MG63 (cell line): ENCODE results near the gene KCNQ1. TPM values are rescaled to one million over a fixed set of nuclear protein-coding genes. Genes with fewer than 3 reads are reported as not detected.

Experiments used
- DNase-seq: peaks from one replicate; pipeline ENCODE4 v3.0.0-alpha.2; 2020
- H3K27me3 ChIP-seq: fragments of 250-450 bp; sonication (Bioruptor Pico); 2 replicates; pipeline ENCODE4 v1.5.1; 2020; ENCODE audit warnings: mild to moderate bottlenecking, moderate library complexity
- H3K36me3 ChIP-seq: fragments of 250-450 bp; sonication (Bioruptor Pico); 2 replicates; pipeline ENCODE4 v1.5.1; 2020; ENCODE audit warnings: mild to moderate bottlenecking, moderate library complexity
- H3K4me3 ChIP-seq: fragments of 250-450 bp; sonication (Bioruptor Pico); 2 replicates; pipeline ENCODE4 v1.5.1; 2020; ENCODE audit warnings: mild to moderate bottlenecking, moderate library complexity
- H3K9me3 ChIP-seq: fragments of 250-450 bp; sonication (Bioruptor Pico); 2 replicates; pipeline ENCODE4 v1.5.1; 2020; ENCODE audit warnings: mild to moderate bottlenecking, moderate library complexity
- total RNA-seq: library from RNA; depleted of rRNA; stranded (reverse); fragments of >200 nt; shearing (Covaris generic); gene quantifications from 2 replicates; pipeline ENCODE4 v1.2.3, GENCODE V29; 2014; ENCODE audit warnings: low replicate concordance

Gene KCNQ1
- total RNA-seq, 1 experiment from 2014 or later, result not detected

- no peak for DNase-seq
- Histone ChIP-seq H3K27me3 (no peaks in the 10 kb centered on the region), H3K4me3 (no peak overlapping the region), H3K9me3 (no peaks in the 10 kb centered on the region), H3K36me3 (no peaks in the 10 kb centered on the region)
These were observed 441.5 kb downstream of the KCNQ1 start for GRCh38 chr11:2886191-2886894.

- no peaks in the 10 kb centered on the region for H3K9me3 ChIP-seq
- no peak for DNase-seq
These were observed 442.1 kb downstream of the KCNQ1 start for GRCh38 chr11:2886936-2887335.

GRCh38 chr11:2887515-2888195, 442.8 kb downstream of the KCNQ1 start:
- Histone ChIP-seq H3K36me3 (no peaks in the 10 kb centered on the region), H3K27me3 (no peaks in the 10 kb centered on the region), H3K4me3 (no peak overlapping the region), H3K9me3 (no peaks in the 10 kb centered on the region)
- DNase-seq, result no peak

More at GRCh38 chr11:2886936-2887335, 442.1 kb downstream of the KCNQ1 start:
- Histone ChIP-seq H3K4me3 (no peak overlapping the region), H3K36me3 (no peaks in the 10 kb centered on the region), H3K27me3 (no peaks in the 10 kb centered on the region)

DNA sequence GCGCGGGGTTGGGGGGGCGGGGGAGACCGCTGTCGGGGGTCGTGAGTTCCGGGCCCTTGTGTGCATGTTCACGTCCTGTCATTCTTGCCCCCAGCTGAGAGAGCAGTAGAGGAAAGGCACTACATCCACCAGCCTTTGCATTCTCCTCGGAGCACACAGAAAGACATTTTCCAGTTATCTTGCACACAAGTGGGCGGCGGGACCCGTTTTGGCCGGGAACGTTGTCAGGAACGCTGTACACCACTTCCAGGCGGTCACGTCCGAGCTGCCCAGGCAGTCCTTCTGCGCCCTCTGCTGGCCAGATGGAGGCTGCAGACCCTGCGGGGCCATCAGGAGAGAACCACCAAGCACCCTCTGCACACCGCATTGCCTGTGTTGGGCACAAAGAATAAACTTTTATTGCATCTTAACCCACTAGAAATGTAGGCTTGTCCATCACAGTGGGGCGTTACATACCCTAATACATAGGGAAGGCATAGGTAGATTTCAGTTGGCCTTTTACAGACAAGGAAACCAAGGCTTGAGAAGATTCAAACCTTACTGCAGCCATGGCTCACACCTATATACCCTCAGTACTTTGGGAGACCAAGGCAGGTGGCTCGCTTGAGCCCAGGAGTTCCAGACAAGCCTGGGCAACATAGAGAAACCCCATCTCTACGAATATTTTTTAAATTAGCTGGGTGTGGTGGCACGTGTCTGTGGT, 443.6 kb downstream of the KCNQ1 start:
- no peak overlapping the region for H3K4me3 ChIP-seq
- no peaks in the 10 kb centered on the region for H3K27me3 ChIP-seq
- no peaks in the 10 kb centered on the region for H3K36me3 ChIP-seq
- DNase-seq, result peak; percentile 68
- no peaks in the 10 kb centered on the region for H3K9me3 ChIP-seq

DNA sequence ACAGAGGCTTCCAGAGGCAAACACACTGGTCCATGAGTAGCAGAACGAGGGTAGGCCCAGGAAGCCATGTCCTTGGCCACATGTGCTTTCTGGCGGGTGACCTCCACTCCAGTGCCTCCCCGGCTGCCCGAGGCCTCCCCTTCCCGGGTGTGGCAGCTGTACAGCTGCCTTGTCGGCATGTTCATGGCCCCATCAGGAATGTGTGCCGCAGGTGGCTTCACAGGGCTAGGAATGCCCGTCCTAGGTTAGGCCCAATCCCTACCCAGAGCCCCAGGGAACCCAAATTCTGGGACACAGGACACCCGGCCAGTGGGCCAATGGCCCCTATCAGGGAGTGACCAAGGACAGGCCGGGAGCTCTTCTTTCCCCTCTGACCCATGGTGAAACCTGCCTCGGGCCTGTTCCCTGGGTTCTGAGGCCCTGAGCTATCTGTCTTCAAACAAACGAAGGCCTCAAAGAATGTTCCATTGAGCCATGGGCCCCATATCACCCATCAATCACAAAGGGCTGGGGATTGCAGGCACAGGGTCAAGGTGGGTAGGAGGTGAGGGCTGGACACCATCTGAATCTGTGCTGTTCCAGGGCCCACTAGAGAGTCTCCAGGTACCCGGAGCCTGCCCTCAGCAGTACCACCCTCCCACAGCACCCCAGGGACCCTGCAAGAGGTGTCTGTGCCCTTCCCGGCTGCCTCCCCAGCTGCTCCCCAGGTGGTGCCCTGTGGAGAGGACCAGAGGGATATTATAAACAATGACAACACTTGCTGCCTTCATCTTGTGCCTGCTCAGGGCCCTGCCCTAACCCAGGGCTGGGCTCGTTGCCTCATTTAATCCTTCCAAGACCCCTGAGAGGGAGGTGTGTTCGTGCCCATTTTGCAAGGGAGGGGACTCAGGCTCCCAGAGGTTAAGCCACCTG, 444.8 kb downstream of the KCNQ1 start:
- Histone ChIP-seq H3K27me3 (no peaks in the 10 kb centered on the region), H3K9me3 (no peaks in the 10 kb centered on the region), H3K4me3 (no peak overlapping the region), H3K36me3 (no peaks in the 10 kb centered on the region)
- DNase-seq, result no peak

DNA sequence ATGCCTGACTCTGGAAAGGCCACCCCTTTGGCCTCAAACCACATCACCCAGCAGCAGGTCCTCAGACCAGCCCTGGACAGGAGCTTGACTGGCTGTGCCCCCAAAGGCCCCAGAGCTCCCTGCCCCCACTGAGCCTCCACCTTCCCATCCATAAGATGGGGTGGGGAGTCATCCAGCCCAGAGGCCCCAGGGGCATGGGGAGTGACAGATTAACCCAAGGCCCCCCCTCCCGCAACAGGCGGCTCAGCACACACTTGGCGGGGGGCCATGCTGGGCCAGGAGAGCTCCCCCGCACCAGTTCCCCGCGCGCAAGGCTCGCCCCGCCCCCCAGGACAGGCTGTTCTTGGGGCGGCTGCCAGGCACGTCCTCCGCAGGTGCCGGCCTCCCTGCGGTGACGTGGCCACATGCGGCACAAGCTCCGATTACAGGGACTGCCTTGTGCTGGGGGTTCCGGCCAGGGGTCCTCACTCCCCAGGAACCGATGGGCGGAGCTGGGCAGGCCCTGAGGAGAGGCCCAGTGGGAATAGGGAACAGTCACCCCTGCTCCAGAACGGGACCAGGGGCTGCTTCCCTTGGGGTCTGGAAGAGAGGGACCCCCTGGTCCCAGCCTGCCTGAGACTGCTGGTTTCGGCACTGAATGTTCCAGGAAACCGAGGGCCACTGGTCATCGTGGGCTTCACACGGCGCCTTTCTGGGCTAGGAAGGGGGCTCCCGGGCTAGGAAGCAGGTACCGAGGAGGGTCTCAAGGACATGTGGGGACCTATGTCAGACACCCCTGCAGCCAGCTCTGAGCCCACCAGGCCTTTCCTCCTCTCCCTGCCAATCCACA, 445.9 kb downstream of the KCNQ1 start:
- DNase-seq, result no peak

GRCh38 chr11:2891326-2892214, 446.8 kb downstream of the KCNQ1 start:
- Histone ChIP-seq H3K9me3 (no peaks in the 10 kb centered on the region), H3K27me3 (no peaks in the 10 kb centered on the region), H3K36me3 (no peaks in the 10 kb centered on the region), H3K4me3 (peak overlapping the region; percentile 61)
- peak; percentile 46 for DNase-seq

More for the DNA sequence above, 445.9 kb downstream of the KCNQ1 start:
- Histone ChIP-seq H3K36me3 (no peaks in the 10 kb centered on the region), H3K27me3 (no peaks in the 10 kb centered on the region), H3K9me3 (no peaks in the 10 kb centered on the region), H3K4me3 (no peak overlapping the region)

DNA sequence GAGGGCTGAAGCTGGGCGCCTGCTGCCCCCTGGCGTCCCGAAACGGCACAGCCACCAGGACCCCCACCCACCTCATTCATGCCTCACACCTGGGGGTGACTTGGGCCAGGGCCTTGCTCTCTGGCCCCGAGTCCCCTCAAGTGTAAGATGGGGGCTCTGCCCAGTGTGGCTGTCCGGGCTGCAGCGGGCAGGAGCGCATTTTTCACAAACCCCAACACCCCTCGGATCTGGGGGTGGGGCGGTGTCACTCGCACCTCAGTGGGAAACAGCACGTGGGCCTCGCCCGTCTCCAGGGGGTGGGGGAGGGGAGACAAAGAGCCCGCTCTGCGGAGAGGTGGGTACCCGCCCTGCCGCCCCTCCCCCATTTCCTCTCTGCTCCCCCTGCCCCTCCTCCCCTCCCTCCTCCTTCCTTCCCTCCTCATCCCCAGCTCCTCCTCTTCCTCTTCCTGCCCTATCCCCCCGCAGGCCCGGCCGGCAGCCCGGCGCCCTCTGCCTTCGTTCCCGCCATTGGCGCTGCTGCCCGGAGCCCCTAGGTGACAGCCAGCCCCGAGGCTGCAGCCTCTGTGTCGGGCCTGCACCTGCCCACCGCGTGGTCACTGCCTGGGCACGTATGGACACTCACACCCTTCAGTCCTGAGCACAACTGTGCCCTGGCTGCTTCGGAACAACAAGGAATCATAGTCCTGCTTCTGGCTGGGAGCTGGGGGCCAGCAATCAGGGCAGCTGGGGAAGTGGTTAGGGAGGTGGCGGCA, 447.6 kb downstream of the KCNQ1 start:
- DNase-seq, result peak; percentile 70
- H3K9me3 ChIP-seq, result no peaks in the 10 kb centered on the region
- peak overlapping the region; percentile 61 for H3K4me3 ChIP-seq

GRCh38 chr11:2892967-2893528, 448.2 kb downstream of the KCNQ1 start:
- DNase-seq, result no peak
- H3K4me3 ChIP-seq, result peak overlapping the region; percentile 61
- no peaks in the 10 kb centered on the region for H3K27me3 ChIP-seq
- H3K36me3 ChIP-seq, result no peaks in the 10 kb centered on the region
- no peaks in the 10 kb centered on the region for H3K9me3 ChIP-seq

More for the DNA sequence above, 447.6 kb downstream of the KCNQ1 start:
- no peaks in the 10 kb centered on the region for H3K36me3 ChIP-seq
- H3K27me3 ChIP-seq, result no peaks in the 10 kb centered on the region

DNA sequence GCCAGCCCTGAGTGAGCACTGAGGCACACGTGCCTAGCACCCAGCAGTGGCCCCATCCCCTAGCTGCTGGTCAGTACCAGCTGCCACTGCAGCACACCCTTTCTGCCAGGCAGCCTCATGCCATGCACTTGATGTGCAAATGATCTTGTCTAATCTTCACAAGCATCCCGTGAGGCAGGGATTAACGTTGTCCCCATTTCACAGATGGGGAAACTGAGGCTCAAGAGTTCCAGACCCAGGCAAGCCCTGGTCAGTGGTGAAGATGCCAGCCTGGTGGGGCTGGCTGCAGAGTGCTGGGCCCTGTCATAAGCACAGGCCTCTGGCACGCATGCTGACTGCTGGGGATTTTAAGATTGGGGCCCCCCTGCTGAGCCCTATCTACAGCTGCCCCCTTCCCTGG, 449.1 kb downstream of the KCNQ1 start:
- no peaks in the 10 kb centered on the region for H3K9me3 ChIP-seq
- no peaks in the 10 kb centered on the region for H3K36me3 ChIP-seq
- no peak for DNase-seq
- no peaks in the 10 kb centered on the region for H3K27me3 ChIP-seq
- no peak overlapping the region for H3K4me3 ChIP-seq

DNA sequence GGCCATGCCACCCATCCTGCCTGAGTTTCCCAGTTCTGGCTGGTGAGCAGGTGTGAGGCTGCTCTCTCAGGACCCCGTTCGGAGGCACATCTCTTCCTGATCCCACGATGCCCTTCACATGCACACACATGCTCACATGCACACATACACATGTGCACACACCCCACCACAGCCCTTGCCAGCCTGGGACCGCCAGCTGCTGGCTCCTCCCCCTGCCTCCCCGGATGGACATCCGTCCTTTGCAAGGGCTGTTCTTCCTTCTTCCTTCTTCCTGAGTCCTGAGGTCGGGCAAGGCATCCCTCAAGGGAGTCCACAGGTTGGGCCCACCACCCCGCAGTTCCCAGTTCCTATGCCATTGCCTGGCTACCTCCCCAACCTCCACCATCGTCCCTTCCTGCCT, 451.2 kb downstream of the KCNQ1 start:
- no peak overlapping the region for H3K4me3 ChIP-seq
- no peak for DNase-seq
- no peaks in the 10 kb centered on the region for H3K9me3 ChIP-seq

GRCh38 chr11:2897048-2897447, 452.2 kb downstream of the KCNQ1 start:
- no peaks in the 10 kb centered on the region for H3K36me3 ChIP-seq

More for the DNA sequence above, 451.2 kb downstream of the KCNQ1 start:
- Histone ChIP-seq H3K36me3 (no peaks in the 10 kb centered on the region), H3K27me3 (no peaks in the 10 kb centered on the region)

GRCh38 chr11:2898366-2899079, 453.7 kb downstream of the KCNQ1 start:
- H3K4me3 ChIP-seq, result no peak overlapping the region

More at GRCh38 chr11:2897048-2897447, 452.2 kb downstream of the KCNQ1 start:
- DNase-seq, result no peak
- Histone ChIP-seq H3K27me3 (no peaks in the 10 kb centered on the region), H3K4me3 (no peak overlapping the region), H3K9me3 (no peaks in the 10 kb centered on the region)

More at GRCh38 chr11:2898366-2899079, 453.7 kb downstream of the KCNQ1 start:
- H3K27me3 ChIP-seq, result no peaks in the 10 kb centered on the region
- H3K36me3 ChIP-seq, result no peaks in the 10 kb centered on the region
- DNase-seq, result peak; percentile 80
- H3K9me3 ChIP-seq, result no peaks in the 10 kb centered on the region
